ENCODE measurements around the gene GPR89A.
"Not testable (repeated sequence)": the region's sequence is repeated elsewhere in the genome, so short reads cannot be mapped to it uniquely, and the experiment has no call there.

Gene GPR89A

GRCh38 chr1:145688328-145688727 is 80.5 kb downstream of the GPR89A start:
- no peak for DNase-seq

- no peak for DNase-seq
These were observed 81.1 kb downstream of the GPR89A start for GRCh38 chr1:145688924-145689323.

- no peak for DNase-seq
These were observed 82.1 kb downstream of the GPR89A start for GRCh38 chr1:145689922-145690321.

- DNase-seq = no peak
These were observed 83.1 kb downstream of the GPR89A start for GRCh38 chr1:145690587-145691558.

- no peak for DNase-seq
These were observed 85.1 kb downstream of the GPR89A start for GRCh38 chr1:145692785-145693443.

- DNase-seq = no peak
These were observed 88.2 kb downstream of the GPR89A start for GRCh38 chr1:145695821-145696629.

- DNase-seq = no peak
These were observed 88.8 kb downstream of the GPR89A start for GRCh38 chr1:145696630-145696960.

- DNase-seq = no peak
These were observed 93.6 kb downstream of the GPR89A start for GRCh38 chr1:145701306-145701862.

GRCh38 chr1:145702052-145702451 is 94.3 kb downstream of the GPR89A start:
- DNase-seq = no peak

- DNase-seq = no peak
These were observed 95.0 kb downstream of the GPR89A start for GRCh38 chr1:145702826-145703225.

- no peak for DNase-seq
These were observed 97.8 kb downstream of the GPR89A start for GRCh38 chr1:145705622-145706021.

GRCh38 chr1:145706086-145706664 is 98.4 kb downstream of the GPR89A start:
- no peak for DNase-seq

GRCh38 chr1:145707183-145707867 is 99.5 kb downstream of the GPR89A start, which contains the start of gene PDZK1:
TSS of gene PDZK1 (minus strand) at chr1:145707368. CDS start at chr1:145688021, 19,347 bp downstream.
- no peak for DNase-seq

- DNase-seq = no peak
These were observed 100.3 kb downstream of the GPR89A start for GRCh38 chr1:145708063-145708462.

GRCh38 chr1:145710291-145711027 is 102.7 kb downstream of the GPR89A start:
- DNase-seq = no peak

- DNase-seq = no peak
These were observed 103.4 kb downstream of the GPR89A start for GRCh38 chr1:145711213-145711651.

- no peak for DNase-seq
These were observed 106.8 kb downstream of the GPR89A start for GRCh38 chr1:145714524-145715111.

GRCh38 chr1:145716641-145717345 is 109.0 kb downstream of the GPR89A start:
- DNase-seq = no peak

- no peak for DNase-seq
These were observed 110.0 kb downstream of the GPR89A start for GRCh38 chr1:145717833-145718232.

- not testable (repeated sequence) for DNase-seq
These were observed 110.7 kb downstream of the GPR89A start for GRCh38 chr1:145718465-145718864.
